Stimulated activated CD8-positive, alpha-beta memory T cell treated with anti-CD3 and anti-CD28 coated beads, Interleukin-2, amount 100 ng/mL, for 1 hour (primary cell): ENCODE results near the gene TDRD6.

Experiments used
- DNase-seq, 2 donors: peaks; one replicate each; pipeline ENCODE4 v3.0.0-alpha.2; 2020; ENCODE audit warnings: low read depth in 2 of 2

TDRD6 gene

GRCh38 chr6:46677314-46677654, 10.4 kb upstream of the TDRD6 start:
- DNase-seq = no peak

GRCh38 chr6:46684771-46685170, 2.9 kb upstream of the TDRD6 start:
- no peak for DNase-seq

- no peak for DNase-seq
Observed at GRCh38 chr6:46688117-46688965, 656 bp downstream of the TDRD6 start.

- DNase-seq = no peak
Observed at GRCh38 chr6:46688966-46689335, 1.3 kb downstream of the TDRD6 start.

GRCh38 chr6:46689657-46690056, 2.0 kb downstream of the TDRD6 start:
- no peak for DNase-seq

- DNase-seq = no peak
Observed at GRCh38 chr6:46690141-46690755, 2.6 kb downstream of the TDRD6 start.

GRCh38 chr6:46690911-46691451, 3.3 kb downstream of the TDRD6 start:
- DNase-seq = no peak

- DNase-seq = no peak
Observed at GRCh38 chr6:46699970-46700369, 12.3 kb downstream of the TDRD6 start.

GRCh38 chr6:46704562-46704961, 16.9 kb downstream of the TDRD6 start:
- no peak for DNase-seq

GRCh38 chr6:46706464-46706863, 18.8 kb downstream of the TDRD6 start:
- DNase-seq = no peak

- no peak for DNase-seq
Observed at GRCh38 chr6:46711491-46711890, 23.8 kb downstream of the TDRD6 start.

- DNase-seq = no peak
Observed at GRCh38 chr6:46715141-46715540, 27.5 kb downstream of the TDRD6 start.

- DNase-seq = no peak
Observed at GRCh38 chr6:46719099-46719498, 31.4 kb downstream of the TDRD6 start.

- DNase-seq = no peak
Observed at GRCh38 chr6:46720401-46720800, 32.7 kb downstream of the TDRD6 start.

- no peak for DNase-seq
Observed at GRCh38 chr6:46729787-46730326, 42.2 kb downstream of the TDRD6 start.

- DNase-seq = no peak
Observed at GRCh38 chr6:46730921-46731461, 43.3 kb downstream of the TDRD6 start.

GRCh38 chr6:46733341-46733801, 45.7 kb downstream of the TDRD6 start:
- DNase-seq = no peak

- no peak for DNase-seq
Observed at GRCh38 chr6:46734867-46735719, 47.4 kb downstream of the TDRD6 start, which contains the start of gene PLA2G7. TSS of gene PLA2G7 (minus strand) at chr6:46735375. CDS start at chr6:46722891, 12,484 bp downstream.

- DNase-seq = no peak
Observed at GRCh38 chr6:46735720-46736031, 48.0 kb downstream of the TDRD6 start.

GRCh38 chr6:46736906-46737305, 49.2 kb downstream of the TDRD6 start:
- no peak for DNase-seq

- no peak for DNase-seq
Observed at GRCh38 chr6:46741482-46741881, 53.8 kb downstream of the TDRD6 start.

GRCh38 chr6:46741910-46742309, 54.2 kb downstream of the TDRD6 start:
- no peak for DNase-seq
